Measurements from ENCODE around the gene TARS2.

Gene TARS2

GRCh38 chr1:150555971-150556865 lies 69.0 kb downstream of the TARS2 start:
- no peak for DNase-seq (ENCODE audit: low read depth in 3 of 3)

- DNase-seq (ENCODE audit: low read depth in 3 of 3): no peak
Measured at GRCh38 chr1:150557065-150557600, 69.9 kb downstream of the TARS2 start.
